B cell (primary cell): ENCODE measurements around the gene BBC3. TPM values are rescaled to one million over a fixed set of nuclear protein-coding genes. Genes with fewer than 3 reads are reported as not detected.

Experiments
- ATAC-seq: fragments of 200-7000 bp; cut with Tn5 transposase; one replicate; pipeline ENCODE4 v1.10.0; 2021; ENCODE audit warnings: low read depth, mild to moderate bottlenecking, moderate number of reproducible peaks, moderate library complexity
- CTCF ChIA-PET: fragments of 350-600 bp; sonication (Branson Sonifier 250); formaldehyde crosslinking; loops from one replicate; lab custom pipeline; 2021; ENCODE audit warnings: antibody characterized with exemption, inconsistent platforms; lab: Charles Lee
- POLR2A ChIA-PET: fragments of 350-600 bp; sonication (Branson Sonifier 250); formaldehyde crosslinking; loops from one replicate; lab custom pipeline; 2021; ENCODE audit warnings: antibody characterized with exemption; lab: Charles Lee
- DNase-seq: peaks from one replicate; pipeline ENCODE4 v3.0.0; 2013
- H2AFZ ChIP-seq: 2 replicates; pipeline ENCODE4 v1.6.1; 2012; ENCODE audit warnings: mild to moderate bottlenecking, low read depth, low read length; ENCODE audit not compliant: insufficient read depth, poor library complexity, severe bottlenecking
- H3K27ac ChIP-seq, 2 donors: 1 replicate in 1 of 2; 2 replicates in 1 of 2; pipeline ENCODE4 v1.5.1; 2012 to 2013; ENCODE audit warnings: low read length in 2 of 2, mild to moderate bottlenecking in 2 of 2, moderate library complexity in 1 of 2
- H3K27me3 ChIP-seq, 4 experiments: fragments of 200-600 bp in 1 of 4; sonication (generic) in 1 of 4; replicated peaks in 1 of 4; 1 replicate in 2 of 4; 2 replicates in 2 of 4; pipeline versions ENCODE4 v1.6.1 to v1.7.0; 2013 to 2016; ENCODE audit warnings: low read length in 3 of 4, mild to moderate bottlenecking in 2 of 4, mixed read lengths in 1 of 4, moderate library complexity in 1 of 4; ENCODE audit not compliant: insufficient read depth in 4 of 4, control insufficient read depth in 3 of 4; ENCODE audit errors: control extremely low read depth in 1 of 4
- H3K36me3 ChIP-seq, 2 experiments: replicated peaks in 1 of 2; 1 replicate in 1 of 2; 2 replicates in 1 of 2; pipeline versions ENCODE4 v1.6.1 to v1.7.1; 2013; ENCODE audit warnings: low read length in 1 of 2; ENCODE audit not compliant: insufficient read depth in 2 of 2, control insufficient read depth in 1 of 2; ENCODE audit errors: control extremely low read depth in 1 of 2, extremely low read depth in 1 of 2
- H3K4me1 ChIP-seq, 2 donors: fragments of 200-600 bp in 1 of 2; sonication (generic) in 1 of 2; 1 replicate in 1 of 2; 2 replicates in 1 of 2; pipeline versions ENCODE4 v1.5.1 to v1.6.1; 2013 to 2017; ENCODE audit warnings: low read length in 2 of 2; ENCODE audit not compliant: control insufficient read depth in 2 of 2, insufficient read depth in 2 of 2
- H3K4me2 ChIP-seq: replicated peaks from 2 replicates; pipeline ENCODE3; 2012; ENCODE audit warnings: mild to moderate bottlenecking, low read depth, low read length; ENCODE audit not compliant: poor library complexity, severe bottlenecking
- H3K4me3 ChIP-seq, 5 experiments: fragments of 200-600 bp in 1 of 5; sonication (generic) in 1 of 5; 1 replicate in 3 of 5; 2 replicates in 2 of 5; pipeline versions ENCODE4 v1.5.1 to v1.7.0; 2011 to 2016; ENCODE audit warnings: low read length in 4 of 5, mild to moderate bottlenecking in 4 of 5, low read depth in 2 of 5, control low read depth in 1 of 5, moderate library complexity in 1 of 5; ENCODE audit not compliant: insufficient read depth in 1 of 5; ENCODE audit errors: control extremely low read depth in 1 of 5, extremely low read depth in 1 of 5
- H3K79me2 ChIP-seq: fragments of 200-600 bp; sonication (generic); one replicate; pipeline ENCODE4 v1.6.0; 2016; ENCODE audit warnings: low read length; ENCODE audit not compliant: control insufficient read depth, insufficient read depth
- H3K9ac ChIP-seq: fragments of 200-600 bp; sonication (generic); 2 replicates; pipeline ENCODE4 v1.6.1; 2017; ENCODE audit warnings: mild to moderate bottlenecking, low read length, moderate library complexity
- H3K9me3 ChIP-seq, 3 donors: one replicate each; pipeline versions ENCODE4 v1.6.1 to v1.7.1; 2013; ENCODE audit warnings: low read length in 2 of 3; ENCODE audit not compliant: control insufficient read depth in 2 of 3, insufficient read depth in 1 of 3; ENCODE audit errors: control extremely low read depth in 1 of 3
- H4K20me1 ChIP-seq: 2 replicates; pipeline ENCODE4 v1.6.0; 2012; ENCODE audit warnings: mild to moderate bottlenecking, low read length; ENCODE audit not compliant: insufficient read depth, control insufficient read depth, poor library complexity, severe bottlenecking
- H3K27ac Mint-ChIP-seq: one replicate; pipeline ENCODE4 v1.8.0; 2021; ENCODE audit warnings: mixed read lengths
- H3K27me3 Mint-ChIP-seq: one replicate; pipeline ENCODE4 v1.8.0; 2021; ENCODE audit warnings: mixed read lengths
- H3K4me1 Mint-ChIP-seq: one replicate; pipeline ENCODE4 v1.8.0; 2021; ENCODE audit warnings: mixed read lengths
- H3K4me3 Mint-ChIP-seq: one replicate; pipeline ENCODE4 v1.8.0; 2021; ENCODE audit warnings: mixed read lengths
- H3K9me3 Mint-ChIP-seq: one replicate; pipeline ENCODE4 v1.8.0; 2022; ENCODE audit warnings: mixed read lengths; ENCODE audit not compliant: insufficient read depth
- CTCF ChIP-seq: fragments of 200-600 bp; IDR thresholded peaks from one replicate; pipeline ENCODE4 v1.8.0; 2022; ENCODE audit warnings: antibody characterized with exemption, mild to moderate bottlenecking
- EZH2 ChIP-seq: IDR thresholded peaks from 2 replicates; pipeline ENCODE4 v1.6.1; 2012; ENCODE audit warnings: borderline replicate concordance, low read depth, mild to moderate bottlenecking, moderate library complexity, low read length; ENCODE audit not compliant: insufficient read depth, poor library complexity, severe bottlenecking
- WGBS: methylation state at CpG from one replicate; pipeline ENCODE4 v1.1.5; 2013; ENCODE audit warnings: missing lambda C conversion rate; ENCODE audit not compliant: insufficient coverage; 5-methylcytosine and 5-hydroxymethylcytosine counted together
- intact Hi-C: fragments of 100-400 bp; cut with micrococcal nuclease; formaldehyde crosslinking; loops from one replicate; pipeline ENCODE4 v1.10.0; 2022
- polyA plus RNA-seq: library from polyadenylated mRNA; depleted of rRNA; stranded (reverse); fragments of >200 nt; gene quantifications from 2 replicates; pipeline ENCODE4 v1.2.3, GENCODE V29; 2012
- total RNA-seq, 2 donors: library from RNA; stranded (reverse); fragments of 120-200 nt in 1 of 2; gene quantifications; 1 replicate in 1 of 2; 2 replicates in 1 of 2; pipeline versions ENCODE4 v1.2.3 to v1.2.4, GENCODE V29; 2013 to 2022

BBC3 gene
- total and polyA plus RNA-seq, 2 donors (not counting 1 experiment from before 2014, with no cell fraction given): 10.2 to 17.8 TPM

GRCh38 chr19:47230054-47230920, 712 bp downstream of the BBC3 start:
- POLR2A ChIA-PET: interaction anchor here (0.7 to 1.8 kb wide), 2 partner anchors 10 to 13 kb away, joined by 3 to 4 read pairs; no protein-coding TSS in a partner anchor

More at GRCh38 chr19:47230054-47230920, 712 bp downstream of the BBC3 start:
- Histone ChIP-seq H3K27ac (peak overlapping the region; percentile 24 to 83), H3K9me3 (no peaks in the 10 kb centered on the region), H3K4me2 (peak overlapping the region; percentile 100), H3K9ac (peak overlapping the region; percentile 93), H3K4me1 (peaks cover 53 to 61% of the 10 kb centered on the region in 2 donors), H2AFZ (no peak overlapping the region), H3K4me3 (peak overlapping the region; percentile 36 to 95 (median 63)), H4K20me1 (peaks cover 22% of the 10 kb centered on the region), H3K36me3 (no peaks in the 10 kb centered on the region), H3K79me2 (no peaks in the 10 kb centered on the region), H3K27me3 (peaks cover 0 to 37% (median 1%) of the 10 kb centered on the region in 4 experiments)
- peak; percentile 89 for DNase-seq
- under 1% methylated on average over 75 of the region's 84 CpGs for WGBS
- peak; percentile 4 for ATAC-seq
- no peaks in the 10 kb centered on the region for H3K27me3 Mint-ChIP-seq
- intact Hi-C loops: loop anchor here (1.0 kb wide), 1 partner anchor 14 kb away; no protein-coding TSS in a partner anchor
- H3K4me1 Mint-ChIP-seq: peaks cover 30% of the 10 kb centered on the region
- CTCF ChIA-PET: interaction anchor here (1.0 to 7.3 kb wide), 4 partner anchors 9 to 19 kb away, joined by 3 to 99 read pairs (median 6); no protein-coding TSS in a partner anchor
- no peak overlapping the region for H3K27ac Mint-ChIP-seq
- H3K4me3 Mint-ChIP-seq: peak overlapping the region; percentile 58
- no peaks in the 10 kb centered on the region for H3K9me3 Mint-ChIP-seq
- TF ChIP-seq CTCF: peak; percentile 82
- no peak for TF ChIP-seq EZH2
